Hepatocyte (in vitro differentiated cells): ENCODE results near the gene PER1. TPM values are rescaled to one million over a fixed set of nuclear protein-coding genes. Genes with fewer than 3 reads are reported as not detected.
A peak's percentile ranks its signal among the peaks of the same experiment; 100 is the strongest.

ENCODE experiments used
- DNase-seq: peaks from one replicate; pipeline ENCODE4 v3.0.0-alpha.2; 2016; ENCODE audit warnings: low spot score
- H2AFZ ChIP-seq: fragments of 200-600 bp; sonication (generic); 2 replicates; pipeline ENCODE4 v1.6.0; 2016; ENCODE audit warnings: antibody characterized with exemption, mild to moderate bottlenecking
- H3K27ac ChIP-seq: fragments of 200-600 bp; sonication (generic); 2 replicates; pipeline ENCODE4 v1.5.1; 2016; ENCODE audit warnings: mild to moderate bottlenecking
- H3K27me3 ChIP-seq: fragments of 200-600 bp; sonication (generic); 2 replicates; pipeline ENCODE4 v1.6.1; 2016
- H3K36me3 ChIP-seq: fragments of 200-600 bp; sonication (generic); replicated peaks from 2 replicates; pipeline ENCODE4 v1.5.1; 2016; ENCODE audit warnings: low read depth; ENCODE audit not compliant: insufficient read depth
- H3K4me1 ChIP-seq: fragments of 200-600 bp; sonication (generic); 2 replicates; pipeline ENCODE4 v1.5.1; 2016; ENCODE audit warnings: mild to moderate bottlenecking, moderate library complexity; ENCODE audit not compliant: insufficient read depth
- H3K4me2 ChIP-seq: fragments of 200-600 bp; sonication (generic); 2 replicates; pipeline ENCODE4 v1.6.0; 2016
- H3K4me3 ChIP-seq: fragments of 200-600 bp; sonication (generic); 2 replicates; pipeline ENCODE4 v1.5.1; 2016; ENCODE audit warnings: mild to moderate bottlenecking
- H3K79me2 ChIP-seq: fragments of 200-600 bp; sonication (generic); 2 replicates; pipeline ENCODE4 v1.6.0; 2017; ENCODE audit warnings: mild to moderate bottlenecking
- H3K9me2 ChIP-seq: fragments of 200-600 bp; sonication (generic); replicated peaks from 2 replicates; pipeline ENCODE4 v1.6.0; 2017; ENCODE audit warnings: mild to moderate bottlenecking; ENCODE audit not compliant: insufficient read depth
- H3K9me3 ChIP-seq: fragments of 200-600 bp; sonication (generic); 2 replicates; pipeline ENCODE4 v1.5.1; 2016; ENCODE audit warnings: low read depth, mild to moderate bottlenecking
- H4K20me1 ChIP-seq: fragments of 200-600 bp; sonication (generic); 2 replicates; pipeline ENCODE4 v1.6.0; 2016; ENCODE audit warnings: mild to moderate bottlenecking; ENCODE audit not compliant: insufficient read depth, poor library complexity, severe bottlenecking
- CTCF ChIP-seq: fragments of 200-600 bp; sonication (generic); IDR thresholded peaks from 2 replicates; pipeline ENCODE4 v1.5.1; 2016; ENCODE audit warnings: antibody characterized with exemption, mild to moderate bottlenecking; ENCODE audit not compliant: poor library complexity
- EZH2 ChIP-seq: fragments of 200-600 bp; sonication (generic); IDR thresholded peaks from 2 replicates; pipeline ENCODE4 v1.6.1; 2016; ENCODE audit warnings: antibody characterized with exemption, mild to moderate bottlenecking, borderline replicate concordance
- EZH2phosphoT487 ChIP-seq: fragments of 200-600 bp; sonication (generic); IDR thresholded peaks from one replicate; pipeline ENCODE4 v1.6.1; 2018; ENCODE audit warnings: antibody characterized with exemption, mild to moderate bottlenecking, low read depth, moderate library complexity; ENCODE audit not compliant: unreplicated experiment, severe bottlenecking
- WGBS: methylation state at CpG from one replicate; pipeline ENCODE4 v1.1.6; 2016; ENCODE audit warnings: low lambda C conversion rate; ENCODE audit errors: missing lambda C conversion rate; 5-methylcytosine and 5-hydroxymethylcytosine counted together
- polyA plus RNA-seq: library from polyadenylated mRNA; unstranded; fragments of >200 nt; fragmentation: Nextera tagmentation; extraction: Ambion mirVana; gene quantifications from 2 replicates; pipeline ENCODE4 v1.2.1, GENCODE V29; 2016
- total RNA-seq: library from RNA; depleted of rRNA; stranded (reverse); fragments of >200 nt; gene quantifications from 2 replicates; pipeline ENCODE4 v1.2.3, GENCODE V29; 2014

The PER1 gene
- total and polyA plus RNA-seq, 2 experiments from 2014 or later: 36.5 to 107 TPM

GRCh38 chr17:8155231-8155995 lies 3.2 kb upstream of the PER1 start:
- Histone ChIP-seq H3K27me3 (no peaks in the 10 kb centered on the region), H3K9me2 (no peaks in the 10 kb centered on the region), H4K20me1 (peaks cover 15% of the 10 kb centered on the region), H3K36me3 (no peaks in the 10 kb centered on the region), H3K4me1 (peaks cover 33% of the 10 kb centered on the region), H2AFZ (no peak overlapping the region), H3K4me2 (peak overlapping the region; percentile 87), H3K4me3 (peak overlapping the region; percentile 11), H3K9me3 (no peaks in the 10 kb centered on the region), H3K79me2 (peaks cover 34% of the 10 kb centered on the region), H3K27ac (peak overlapping the region; percentile 99)
- TF ChIP-seq EZH2phosphoT487 (no peak), CTCF (no peak), EZH2 (no peak)
- DNase-seq: peak; percentile 26
- 61% methylated on average over 14 of the region's 14 CpGs for WGBS

- peak overlapping the region; percentile 99 for H3K27ac ChIP-seq
- no peaks in the 10 kb centered on the region for H3K9me2 ChIP-seq
- no peaks in the 10 kb centered on the region for H3K9me3 ChIP-seq
- no peak for DNase-seq
- peak overlapping the region; percentile 87 for H3K4me2 ChIP-seq
- H3K27me3 ChIP-seq: no peaks in the 10 kb centered on the region
- H3K4me1 ChIP-seq: peaks cover 33% of the 10 kb centered on the region
- TF ChIP-seq EZH2phosphoT487: no peak
- no peak for TF ChIP-seq CTCF
- no peak for TF ChIP-seq EZH2
- peaks cover 41% of the 10 kb centered on the region for H3K79me2 ChIP-seq
- no peak overlapping the region for H2AFZ ChIP-seq
- no peaks in the 10 kb centered on the region for H3K36me3 ChIP-seq
- WGBS: 51% methylated on average over 10 of the region's 11 CpGs
- H3K4me3 ChIP-seq: peak overlapping the region; percentile 11
- peaks cover 22% of the 10 kb centered on the region for H4K20me1 ChIP-seq
These were observed 2.5 kb upstream of the PER1 start for GRCh38 chr17:8154608-8155155.

GRCh38 chr17:8153957-8154607 lies 1.9 kb upstream of the PER1 start:
- Histone ChIP-seq H3K27me3 (no peaks in the 10 kb centered on the region), H4K20me1 (peaks cover 28% of the 10 kb centered on the region), H3K9me2 (no peaks in the 10 kb centered on the region), H3K9me3 (no peaks in the 10 kb centered on the region), H3K36me3 (no peaks in the 10 kb centered on the region), H3K27ac (peak overlapping the region; percentile 99), H3K4me1 (peaks cover 33% of the 10 kb centered on the region), H2AFZ (no peak overlapping the region), H3K79me2 (peaks cover 47% of the 10 kb centered on the region), H3K4me3 (peak overlapping the region; percentile 11), H3K4me2 (peak overlapping the region; percentile 87)
- 6% methylated on average over 16 of the region's 22 CpGs for WGBS
- peak; percentile 98 for DNase-seq
- TF ChIP-seq EZH2 (no peak), CTCF (no peak), EZH2phosphoT487 (no peak)
